ENCODE measurements around the gene ALG14.

DNA sequence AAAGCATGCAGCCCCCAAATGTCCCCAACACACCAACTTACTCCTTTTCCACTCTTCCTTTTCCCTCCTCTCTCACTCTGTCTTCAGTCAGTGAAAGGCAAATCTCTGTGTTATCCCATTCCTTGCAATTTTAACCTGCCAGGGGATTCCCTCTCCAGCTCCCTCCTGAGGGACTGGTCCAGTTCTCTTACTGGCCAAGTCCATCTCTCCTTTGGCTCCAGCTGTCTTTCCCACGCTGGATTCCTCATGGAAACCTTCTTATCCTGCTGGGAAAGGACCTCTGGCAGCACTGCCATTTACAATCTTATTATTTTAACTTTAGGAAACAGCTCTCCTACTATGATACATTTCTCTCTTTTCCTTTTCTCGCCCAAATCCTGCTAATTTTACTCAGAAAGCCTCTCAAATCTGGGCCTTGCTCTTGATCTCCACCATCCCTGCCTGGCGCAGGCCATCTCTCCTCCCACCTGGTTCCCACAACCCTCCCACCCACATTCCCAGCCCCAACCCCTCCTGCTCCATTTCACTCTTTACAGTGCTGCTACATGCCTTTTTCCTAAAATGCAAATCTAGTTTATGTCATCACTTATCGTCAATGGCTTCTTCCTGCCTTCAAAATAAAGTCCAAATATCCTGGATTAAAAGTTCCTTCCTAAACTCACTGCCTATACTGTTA is 73.2 kb downstream of the ALG14 start:
- TF ChIP-seq EZH2 (IDR thresholded peaks at IDR 0.05; ENCODE audit: low read length, missing control alignments): no peak
- TF ChIP-seq, protein P1, sequence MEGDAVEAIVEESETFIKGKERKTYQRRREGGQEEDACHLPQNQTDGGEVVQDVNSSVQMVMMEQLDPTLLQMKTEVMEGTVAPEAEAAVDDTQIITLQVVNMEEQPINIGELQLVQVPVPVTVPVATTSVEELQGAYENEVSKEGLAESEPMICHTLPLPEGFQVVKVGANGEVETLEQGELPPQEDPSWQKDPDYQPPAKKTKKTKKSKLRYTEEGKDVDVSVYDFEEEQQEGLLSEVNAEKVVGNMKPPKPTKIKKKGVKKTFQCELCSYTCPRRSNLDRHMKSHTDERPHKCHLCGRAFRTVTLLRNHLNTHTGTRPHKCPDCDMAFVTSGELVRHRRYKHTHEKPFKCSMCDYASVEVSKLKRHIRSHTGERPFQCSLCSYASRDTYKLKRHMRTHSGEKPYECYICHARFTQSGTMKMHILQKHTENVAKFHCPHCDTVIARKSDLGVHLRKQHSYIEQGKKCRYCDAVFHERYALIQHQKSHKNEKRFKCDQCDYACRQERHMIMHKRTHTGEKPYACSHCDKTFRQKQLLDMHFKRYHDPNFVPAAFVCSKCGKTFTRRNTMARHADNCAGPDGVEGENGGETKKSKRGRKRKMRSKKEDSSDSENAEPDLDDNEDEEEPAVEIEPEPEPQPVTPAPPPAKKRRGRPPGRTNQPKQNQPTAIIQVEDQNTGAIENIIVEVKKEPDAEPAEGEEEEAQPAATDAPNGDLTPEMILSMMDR (conservative IDR thresholded peaks at IDR 0.05 in 1 of 2, IDR thresholded peaks at IDR 0.05 in 1 of 2; ENCODE audit: low read depth in 1 of 2, low read length in 2 of 2): no peak
